ENCODE data around the gene CDKN1C. TPM values are rescaled to one million over a fixed set of nuclear protein-coding genes. Genes with fewer than 3 reads are reported as not detected.

The CDKN1C gene
- total RNA-seq, 4 donors from 2014 or later = 12.6 to 29.7 (median 16.8) TPM

DNA sequence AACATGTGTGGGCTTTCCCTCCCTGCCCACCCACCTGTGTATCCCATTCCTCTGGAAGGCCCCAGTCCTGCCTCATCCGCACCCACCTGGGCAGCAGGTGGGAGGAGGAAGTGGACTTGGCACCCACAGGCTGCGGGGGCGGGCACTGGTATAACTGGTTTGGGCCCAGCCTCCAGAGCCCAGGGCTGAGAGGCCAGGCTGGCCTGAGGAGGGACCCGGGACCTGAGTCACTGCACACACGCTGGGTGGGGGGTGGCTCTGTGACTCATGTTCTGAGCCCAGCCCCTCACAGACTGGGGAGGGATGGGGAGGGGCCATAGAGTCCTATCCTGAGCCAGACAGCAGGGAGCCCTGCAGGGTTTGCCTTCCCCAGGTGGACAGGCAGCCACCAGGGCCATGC, 26.9 kb upstream of the CDKN1C start:
- intact Hi-C loops (cut with DNase I) = no loop called here
- Histone ChIP-seq H3K9me3 (no peaks in the 10 kb centered on the region), H3K4me1 (peaks cover 37 to 54% of the 10 kb centered on the region in 2 donors), H3K36me3 (no peaks in the 10 kb centered on the region), H3K27me3 (no peaks in the 10 kb centered on the region), H3K4me3 (replicated peaks in 1 of 3) (no peak overlapping the region), H3K27ac (peak overlapping the region; percentile 80 to 95 (median 81))
- peak in 1 of 2 donors; percentile 18 for TF ChIP-seq POLR2A (IDR thresholded peaks at IDR 0.05)
- TF ChIP-seq, protein P1, sequence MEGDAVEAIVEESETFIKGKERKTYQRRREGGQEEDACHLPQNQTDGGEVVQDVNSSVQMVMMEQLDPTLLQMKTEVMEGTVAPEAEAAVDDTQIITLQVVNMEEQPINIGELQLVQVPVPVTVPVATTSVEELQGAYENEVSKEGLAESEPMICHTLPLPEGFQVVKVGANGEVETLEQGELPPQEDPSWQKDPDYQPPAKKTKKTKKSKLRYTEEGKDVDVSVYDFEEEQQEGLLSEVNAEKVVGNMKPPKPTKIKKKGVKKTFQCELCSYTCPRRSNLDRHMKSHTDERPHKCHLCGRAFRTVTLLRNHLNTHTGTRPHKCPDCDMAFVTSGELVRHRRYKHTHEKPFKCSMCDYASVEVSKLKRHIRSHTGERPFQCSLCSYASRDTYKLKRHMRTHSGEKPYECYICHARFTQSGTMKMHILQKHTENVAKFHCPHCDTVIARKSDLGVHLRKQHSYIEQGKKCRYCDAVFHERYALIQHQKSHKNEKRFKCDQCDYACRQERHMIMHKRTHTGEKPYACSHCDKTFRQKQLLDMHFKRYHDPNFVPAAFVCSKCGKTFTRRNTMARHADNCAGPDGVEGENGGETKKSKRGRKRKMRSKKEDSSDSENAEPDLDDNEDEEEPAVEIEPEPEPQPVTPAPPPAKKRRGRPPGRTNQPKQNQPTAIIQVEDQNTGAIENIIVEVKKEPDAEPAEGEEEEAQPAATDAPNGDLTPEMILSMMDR (IDR thresholded peaks at IDR 0.05) = no peak
- DNase-seq = peak; percentile 99 to 100
- 42% methylated on average over 4 of the region's 5 CpGs; no CpG with 5 or more reads in 1 of the 2 donors for WGBS, 2 donors

DNA sequence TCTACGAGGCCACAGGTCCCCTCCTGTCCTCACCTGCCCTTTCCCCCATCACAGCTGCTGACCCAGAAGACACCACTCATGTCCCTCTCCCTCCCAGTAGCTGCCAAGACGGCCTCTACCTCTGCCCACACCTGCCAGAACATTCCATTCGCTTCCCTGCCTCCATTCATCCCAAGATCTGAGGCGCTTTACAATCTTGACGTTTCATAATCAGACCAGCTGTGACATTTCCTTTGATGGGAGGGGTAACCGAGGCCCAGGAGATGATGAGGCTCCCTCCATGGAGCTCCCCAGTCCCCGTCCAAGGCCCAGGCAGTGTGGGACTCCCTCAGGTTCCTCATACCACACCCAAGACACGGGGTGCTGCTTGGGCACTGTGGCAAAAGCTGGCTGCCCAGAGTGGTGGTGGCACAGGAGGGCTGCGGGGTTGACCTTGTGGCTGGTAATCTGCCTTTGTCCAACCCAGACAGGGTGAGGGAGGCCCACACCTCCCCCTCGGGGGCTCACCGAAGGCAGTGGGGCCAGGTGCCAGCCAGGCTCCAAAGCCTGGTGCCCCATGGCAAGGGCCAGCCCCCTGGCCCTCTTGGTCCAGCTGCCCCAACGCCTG, 26.3 kb upstream of the CDKN1C start:
- intact Hi-C loops (cut with DNase I) = no loop called here
- H3K27ac ChIP-seq = peak overlapping the region; percentile 78 to 95 (median 81)
- no peaks in the 10 kb centered on the region for H3K36me3 ChIP-seq
- DNase-seq = peak; percentile 56 to 65
- peaks cover 37 to 54% of the 10 kb centered on the region in 2 donors for H3K4me1 ChIP-seq
- 62 to 70% methylated on average over 8 to 12 of the region's 12 CpGs for WGBS, 2 donors
- no peaks in the 10 kb centered on the region for H3K27me3 ChIP-seq
- no peaks in the 10 kb centered on the region for H3K9me3 ChIP-seq
- no peak overlapping the region for H3K4me3 ChIP-seq (replicated peaks in 1 of 3)
- TF ChIP-seq POLR2A (IDR thresholded peaks at IDR 0.05) = no peak
- TF ChIP-seq, protein P1 (IDR thresholded peaks at IDR 0.05) = no peak

DNA sequence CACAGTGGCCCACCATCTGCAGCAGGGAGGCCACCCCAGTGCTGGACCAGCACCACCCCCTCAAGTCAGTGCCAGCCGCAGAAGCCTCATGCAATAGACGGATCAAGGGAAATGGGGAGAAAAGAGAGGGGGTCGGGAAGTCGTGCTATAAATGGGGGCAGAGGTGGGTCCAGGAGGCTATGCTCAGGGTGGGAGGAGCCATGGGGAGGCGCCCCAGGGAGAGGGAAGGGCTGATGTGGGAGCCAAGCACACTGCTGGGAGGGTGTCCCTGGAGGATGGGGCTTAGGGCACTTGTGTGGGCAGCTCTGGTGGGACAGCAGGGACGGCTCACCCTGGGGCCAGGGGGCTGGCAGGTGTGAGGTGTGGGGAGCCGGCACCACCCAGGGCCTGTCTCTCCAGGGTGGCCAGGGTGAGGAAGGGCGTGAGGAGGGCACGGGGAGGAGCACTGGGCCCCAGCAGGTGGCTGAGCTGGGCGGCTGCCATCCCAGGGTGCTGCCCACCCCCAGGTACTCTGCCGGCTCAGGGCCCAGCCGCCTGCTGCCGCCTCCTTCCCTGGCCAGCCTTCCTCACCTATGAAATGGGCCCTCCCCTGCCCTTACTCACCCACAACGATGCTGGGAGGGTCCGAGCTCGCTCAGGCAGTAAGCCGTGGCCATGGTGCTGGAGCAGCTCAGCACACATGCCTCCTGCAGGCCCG, 25.7 kb upstream of the CDKN1C start:
- Histone ChIP-seq H3K27ac (peak overlapping the region; percentile 78 to 95 (median 81)), H3K4me1 (peaks cover 37 to 54% of the 10 kb centered on the region in 2 donors), H3K4me3 (replicated peaks in 1 of 3) (no peak overlapping the region), H3K36me3 (no peaks in the 10 kb centered on the region), H3K9me3 (no peaks in the 10 kb centered on the region), H3K27me3 (no peaks in the 10 kb centered on the region)
- DNase-seq = peak; percentile 69 to 80
- TF ChIP-seq POLR2A (IDR thresholded peaks at IDR 0.05) = no peak
- TF ChIP-seq, protein P1 (IDR thresholded peaks at IDR 0.05) = no peak
- WGBS, 2 donors = 57 to 64% methylated on average over 10 to 18 of the region's 18 CpGs
- intact Hi-C loops (cut with DNase I) = no loop called here

DNA sequence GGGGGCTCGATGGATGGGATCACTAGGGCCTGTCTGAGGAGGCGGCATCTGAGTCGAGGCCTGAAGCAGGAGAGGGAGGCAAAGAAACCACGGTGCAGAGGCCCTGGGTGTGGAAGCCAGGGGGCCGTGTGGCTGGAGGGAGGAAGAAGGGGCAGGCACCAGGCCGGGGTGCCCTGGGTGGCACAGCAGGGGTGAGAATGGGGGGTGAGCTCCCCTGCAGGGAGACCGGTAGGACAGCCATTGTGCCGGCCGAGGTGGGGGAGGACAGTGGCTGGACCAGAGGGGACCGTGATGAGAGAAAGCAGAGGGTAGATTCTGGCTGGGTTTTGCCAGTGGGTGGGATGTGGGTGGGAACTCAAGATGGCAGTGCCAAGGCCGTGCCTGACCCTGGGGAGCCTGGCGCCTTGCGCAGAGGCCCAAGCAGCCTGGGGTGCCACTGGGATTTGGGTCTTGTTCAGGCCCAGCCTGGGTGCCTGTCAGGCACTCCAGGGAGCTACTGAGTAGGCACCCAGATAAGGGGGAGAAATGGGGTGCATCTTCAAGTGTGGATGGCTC, 24.9 kb upstream of the CDKN1C start:
- H3K27ac ChIP-seq = peak overlapping the region in 2 of 3 donors; percentile 81 to 95
- intact Hi-C loops (cut with DNase I) = no loop called here
- no peak for TF ChIP-seq POLR2A (IDR thresholded peaks at IDR 0.05)
- TF ChIP-seq, protein P1 (IDR thresholded peaks at IDR 0.05) = no peak
- no peaks in the 10 kb centered on the region for H3K36me3 ChIP-seq
- no peak for DNase-seq
- H3K9me3 ChIP-seq = no peaks in the 10 kb centered on the region
- no peaks in the 10 kb centered on the region for H3K27me3 ChIP-seq
- WGBS, 2 donors = 93 to 98% methylated on average over 13 of the region's 13 CpGs
- H3K4me1 ChIP-seq = peaks cover 37 to 54% of the 10 kb centered on the region in 2 donors
- H3K4me3 ChIP-seq (replicated peaks in 1 of 3) = no peak overlapping the region

All from thyroid gland (tissue), 4 donors.